Activated naive CD8-positive, alpha-beta T cell treated with anti-CD3 and anti-CD28 coated beads, Interleukin-2, amount 50 U/mL, for 24 hours (primary cell): ENCODE results near the gene ARHGAP27.
A peak's percentile ranks its signal among the peaks of the same experiment; 100 is the strongest.
"Not testable (repeated sequence)": the region's sequence is repeated elsewhere in the genome, so short reads cannot be mapped to it uniquely, and the experiment has no call there.

Experiments
- ATAC-seq: fragments of 150-1000 bp; cut with Tn5 transposase; one replicate; pipeline ENCODE4 v1.10.0; 2021
- DNase-seq: peaks from one replicate; pipeline ENCODE4 v3.0.0; 2021
- H3K27ac Mint-ChIP-seq: one replicate; pipeline ENCODE4 v1.8.0; 2021; ENCODE audit warnings: mild to moderate bottlenecking, mixed read lengths
- H3K27me3 Mint-ChIP-seq: one replicate; pipeline ENCODE4 v1.8.0; 2021; ENCODE audit warnings: mixed read lengths
- H3K36me3 Mint-ChIP-seq: one replicate; pipeline ENCODE4 v1.8.0; 2021; ENCODE audit warnings: low read depth, mixed read lengths
- H3K4me1 Mint-ChIP-seq: one replicate; pipeline ENCODE4 v1.8.0; 2021; ENCODE audit warnings: mixed read lengths
- H3K4me3 Mint-ChIP-seq: one replicate; pipeline ENCODE4 v1.8.0; 2021; ENCODE audit warnings: mild to moderate bottlenecking, moderate library complexity, mixed read lengths
- H3K9me3 Mint-ChIP-seq: one replicate; pipeline ENCODE4 v1.8.0; 2021; ENCODE audit warnings: mixed read lengths

Gene ARHGAP27

DNA sequence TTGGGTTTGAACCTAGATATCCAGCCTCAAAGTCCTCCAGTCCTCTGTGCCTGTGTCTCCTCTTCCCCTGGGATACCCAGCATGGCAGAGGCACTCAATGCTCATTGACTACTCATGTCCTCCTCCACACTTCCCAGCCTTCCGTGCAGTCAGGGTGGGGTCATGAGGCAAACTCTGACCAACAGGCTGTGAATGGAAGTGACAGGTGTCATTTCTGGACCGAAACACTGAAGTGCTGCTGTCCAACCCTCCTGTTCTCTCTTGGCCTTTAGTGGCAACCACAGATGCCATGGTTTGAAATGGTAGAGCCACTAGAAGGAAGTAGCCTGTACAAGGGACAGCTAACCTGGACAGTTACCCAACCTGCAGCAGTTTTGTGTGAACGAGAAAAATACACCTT, 69.2 kb downstream of the ARHGAP27 start:
- DNase-seq (no peak), ATAC-seq (no peak)
- Mint-ChIP-seq H3K4me3 (no peak overlapping the region), H3K9me3 (no peaks in the 10 kb centered on the region), H3K36me3 (no peaks in the 10 kb centered on the region), H3K4me1 (peaks cover 2% of the 10 kb centered on the region), H3K27ac (no peak overlapping the region), H3K27me3 (peaks cover 15% of the 10 kb centered on the region)

DNA sequence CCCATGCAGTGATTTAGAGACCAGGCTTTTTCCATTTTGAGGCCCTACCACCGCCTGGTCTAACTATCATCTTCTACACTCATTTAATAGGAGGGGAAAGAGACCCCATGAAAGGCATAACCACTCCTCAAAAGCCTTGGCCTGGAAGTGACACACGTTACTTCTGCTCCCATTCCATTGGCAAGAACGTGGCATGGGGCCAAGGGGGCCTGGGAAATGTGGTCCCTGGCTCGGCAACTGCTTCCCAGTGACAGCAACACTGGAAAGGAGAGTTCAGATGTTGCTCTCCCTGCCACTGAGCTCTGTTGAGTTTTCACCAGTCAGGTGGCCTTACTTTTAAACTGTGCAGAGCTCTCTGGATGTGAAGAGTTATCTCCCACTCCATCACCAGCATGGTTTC, 70.7 kb downstream of the ARHGAP27 start:
- H3K9me3 Mint-ChIP-seq = no peaks in the 10 kb centered on the region
- H3K4me1 Mint-ChIP-seq = peaks cover 14% of the 10 kb centered on the region
- DNase-seq (no peak), ATAC-seq (no peak)
- no peaks in the 10 kb centered on the region for H3K36me3 Mint-ChIP-seq
- H3K27me3 Mint-ChIP-seq = peaks cover 15% of the 10 kb centered on the region
- no peak overlapping the region for H3K27ac Mint-ChIP-seq
- no peak overlapping the region for H3K4me3 Mint-ChIP-seq

DNA sequence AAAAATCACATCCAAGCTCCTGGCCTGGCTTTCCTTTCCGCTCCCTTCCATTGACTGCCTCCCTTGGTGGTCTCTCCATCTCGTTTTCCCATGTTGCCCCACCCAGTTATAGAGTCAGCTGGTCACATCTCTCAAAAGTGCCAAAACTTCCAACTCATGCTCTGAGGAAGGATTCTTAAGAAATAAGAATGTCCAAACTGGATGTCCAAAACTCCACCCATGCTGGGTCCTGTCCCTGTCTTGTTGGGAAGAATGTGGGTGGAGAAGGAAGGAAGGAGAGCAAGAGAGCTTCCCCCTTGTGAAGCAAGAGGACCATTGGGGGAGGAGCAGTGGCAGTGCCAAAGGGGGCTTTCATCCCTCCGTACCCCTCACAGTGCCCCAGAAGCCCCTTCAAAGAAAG, 71.2 kb downstream of the ARHGAP27 start:
- Mint-ChIP-seq H3K4me1 (peaks cover 17% of the 10 kb centered on the region), H3K4me3 (no peak overlapping the region), H3K9me3 (no peaks in the 10 kb centered on the region), H3K27ac (no peak overlapping the region), H3K27me3 (peaks cover 15% of the 10 kb centered on the region), H3K36me3 (no peaks in the 10 kb centered on the region)
- ATAC-seq (no peak), DNase-seq (no peak)

DNA sequence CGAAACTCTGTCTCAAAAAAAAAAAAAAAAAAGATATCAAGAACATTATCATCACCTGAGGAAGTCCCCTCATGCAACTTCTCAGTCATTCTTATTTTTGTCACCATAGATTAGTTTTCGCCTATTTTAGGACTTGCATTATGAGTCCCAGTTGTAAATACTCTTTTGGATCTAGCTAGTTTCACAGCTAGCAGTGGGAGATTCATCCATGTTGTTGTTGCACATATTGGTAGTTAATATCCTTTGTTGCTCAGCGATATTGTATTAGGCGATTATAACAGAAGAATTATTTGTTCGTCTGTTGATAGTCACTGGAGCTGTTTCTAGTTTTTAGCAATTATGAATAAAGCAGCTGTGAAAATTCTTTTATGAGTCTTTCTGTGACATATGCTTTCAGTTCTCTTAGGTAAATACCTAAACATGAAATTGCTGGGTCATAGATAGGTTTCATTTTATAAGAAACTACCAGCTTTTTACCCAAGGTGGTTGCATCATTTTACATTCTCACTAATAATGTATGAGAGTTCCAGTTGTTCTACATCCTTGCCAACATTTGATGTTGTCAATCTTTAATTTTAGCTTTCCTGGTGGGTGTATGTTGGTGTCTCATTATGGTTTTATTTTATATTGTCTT, 75.2 kb downstream of the ARHGAP27 start:
- no peak for ATAC-seq
- Mint-ChIP-seq H3K4me1 (peaks cover 33% of the 10 kb centered on the region), H3K4me3 (no peak overlapping the region), H3K9me3 (no peaks in the 10 kb centered on the region), H3K36me3 (peaks cover 2% of the 10 kb centered on the region), H3K27ac (no peak overlapping the region), H3K27me3 (peaks cover 20% of the 10 kb centered on the region)
- no peak for DNase-seq

DNA sequence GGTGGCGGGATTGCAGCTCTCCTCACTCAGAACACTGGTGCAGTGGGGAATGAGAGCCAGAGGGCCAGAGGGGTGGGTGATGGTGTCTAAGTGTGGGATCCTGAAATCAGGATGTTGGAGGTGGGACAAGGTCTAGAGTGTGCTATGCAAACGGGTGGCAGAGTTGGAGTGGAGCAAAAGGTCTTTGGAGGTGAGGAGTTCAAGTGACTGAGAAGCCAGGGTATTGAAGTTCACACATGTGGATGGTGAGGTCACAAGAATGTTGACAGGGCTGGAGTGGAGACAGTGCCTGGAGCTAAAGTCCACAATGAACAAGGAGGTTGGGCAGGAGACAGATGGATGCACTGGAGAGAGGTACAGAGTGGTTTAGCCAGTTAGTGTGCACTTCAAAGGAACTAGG, 77.6 kb downstream of the ARHGAP27 start:
- peaks cover 9% of the 10 kb centered on the region for H3K27me3 Mint-ChIP-seq
- no peak for ATAC-seq
- H3K9me3 Mint-ChIP-seq = peaks cover 13% of the 10 kb centered on the region
- H3K4me1 Mint-ChIP-seq = peaks cover 40% of the 10 kb centered on the region
- H3K36me3 Mint-ChIP-seq = peaks cover 2% of the 10 kb centered on the region
- DNase-seq = no peak
- no peak overlapping the region for H3K27ac Mint-ChIP-seq
- no peak overlapping the region for H3K4me3 Mint-ChIP-seq

DNA sequence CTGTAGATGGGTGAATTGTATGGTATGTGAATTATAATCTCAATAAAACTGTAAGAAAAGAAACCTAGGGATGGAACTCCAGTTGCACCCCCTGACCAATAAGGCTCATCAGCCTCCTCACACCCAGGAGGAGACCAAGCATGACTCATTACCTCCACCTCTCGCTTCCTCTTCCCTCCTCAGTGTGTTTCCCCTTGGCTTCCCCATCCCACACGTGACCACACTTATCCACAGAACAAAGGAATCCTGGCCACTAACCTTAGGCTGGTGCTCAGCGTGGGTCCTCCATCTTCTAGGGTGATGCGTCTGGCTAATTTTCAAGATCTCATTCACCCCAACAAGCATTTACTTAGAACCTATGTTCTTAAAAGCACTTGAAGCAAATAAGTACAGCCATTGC, 79.6 kb downstream of the ARHGAP27 start:
- peaks cover 36% of the 10 kb centered on the region for H3K4me1 Mint-ChIP-seq
- peak overlapping the region; percentile 62 for H3K27ac Mint-ChIP-seq
- peaks cover 2% of the 10 kb centered on the region for H3K36me3 Mint-ChIP-seq
- H3K9me3 Mint-ChIP-seq = peaks cover 13% of the 10 kb centered on the region
- H3K27me3 Mint-ChIP-seq = peaks cover 9% of the 10 kb centered on the region
- H3K4me3 Mint-ChIP-seq = peak overlapping the region; percentile 30
- peak; percentile 97 for ATAC-seq
- DNase-seq = peak; percentile 54

DNA sequence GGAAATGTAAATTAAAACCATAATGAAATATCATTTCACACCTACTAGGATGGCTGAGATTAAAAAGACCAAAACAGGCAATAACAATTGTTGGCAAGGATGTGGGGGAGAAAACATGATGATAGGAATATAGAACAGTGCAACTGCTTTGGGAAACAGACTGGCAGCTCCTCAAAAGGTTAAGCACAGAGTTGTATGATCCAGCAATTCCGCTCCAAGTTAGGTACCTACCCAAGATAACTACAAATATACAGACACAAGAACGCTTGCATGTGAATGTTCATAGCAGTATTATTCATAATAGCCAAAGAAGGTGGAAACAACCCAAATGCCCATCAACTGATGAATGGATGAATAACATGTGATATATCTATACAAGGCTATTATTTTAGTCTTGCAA, 80.8 kb downstream of the ARHGAP27 start:
- peaks cover 2% of the 10 kb centered on the region for H3K36me3 Mint-ChIP-seq

DNA sequence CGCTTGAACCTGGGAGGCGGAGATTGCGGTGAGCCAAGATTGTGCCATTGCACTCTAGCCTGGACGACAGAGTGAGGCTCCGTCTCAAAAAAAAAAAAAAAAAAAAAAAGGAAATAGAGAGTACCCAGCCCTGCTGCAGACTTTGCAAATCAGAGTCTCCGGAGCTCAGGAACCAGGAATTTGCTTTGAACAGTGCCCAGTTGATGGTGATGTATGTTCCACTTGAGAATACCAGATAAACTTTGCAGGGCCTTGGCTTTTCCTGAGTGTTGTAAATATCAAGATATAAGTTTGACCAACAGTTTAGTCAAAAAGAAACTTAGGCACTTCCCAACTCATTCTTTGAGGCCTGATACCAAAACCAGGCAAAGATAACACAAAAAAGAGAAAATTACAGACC, 85.2 kb downstream of the ARHGAP27 start:
- Mint-ChIP-seq H3K9me3 (peaks cover 13% of the 10 kb centered on the region), H3K27me3 (no peaks in the 10 kb centered on the region), H3K27ac (no peak overlapping the region), H3K36me3 (no peaks in the 10 kb centered on the region), H3K4me1 (peaks cover 16% of the 10 kb centered on the region), H3K4me3 (no peak overlapping the region)
- DNase-seq = no peak
- no peak for ATAC-seq

More for the DNA sequence above, 80.8 kb downstream of the ARHGAP27 start:
- peaks cover 24% of the 10 kb centered on the region for H3K4me1 Mint-ChIP-seq
- DNase-seq (no peak), ATAC-seq (no peak)
- no peak overlapping the region for H3K4me3 Mint-ChIP-seq
- H3K27ac Mint-ChIP-seq = no peak overlapping the region
- H3K9me3 Mint-ChIP-seq = peaks cover 13% of the 10 kb centered on the region
- peaks cover 9% of the 10 kb centered on the region for H3K27me3 Mint-ChIP-seq

DNA sequence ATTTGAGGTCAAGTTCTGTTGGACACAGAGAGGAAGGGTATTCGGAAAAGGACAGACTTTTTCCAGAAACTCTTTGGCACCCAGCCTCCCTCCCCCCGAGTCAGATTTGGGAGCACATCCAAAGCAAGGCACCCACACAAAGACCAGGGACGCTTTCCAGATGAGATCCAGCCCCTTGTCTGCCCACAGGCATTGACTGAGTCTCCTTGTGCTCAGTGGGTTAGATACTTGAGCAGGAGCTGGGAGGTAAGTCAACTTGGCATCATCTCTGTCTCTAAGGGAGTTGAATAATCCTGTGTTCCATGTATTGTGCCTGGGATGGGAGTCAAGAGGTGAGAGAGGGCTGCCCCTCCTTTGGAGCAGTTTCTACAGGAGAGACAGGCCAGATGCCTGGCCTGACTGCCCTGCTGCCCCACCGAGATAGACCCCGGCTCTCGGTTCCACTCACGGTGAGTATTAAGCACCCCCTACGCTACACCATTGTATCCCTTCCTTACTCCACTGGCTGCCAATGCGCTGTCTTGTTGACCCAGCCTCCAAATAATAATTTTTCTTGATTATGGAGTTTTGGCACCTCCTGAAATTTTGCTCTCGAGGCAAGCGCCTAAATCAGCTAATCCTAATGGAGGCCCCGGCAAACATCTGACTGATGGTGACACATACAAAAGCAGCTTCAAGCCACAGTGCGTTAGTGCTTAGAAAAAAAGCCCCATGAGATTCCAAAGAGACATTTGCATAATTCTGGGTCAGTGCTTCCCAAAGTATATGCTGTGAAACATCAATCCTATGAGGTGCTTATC, 86.3 kb downstream of the ARHGAP27 start:
- no peaks in the 10 kb centered on the region for H3K27me3 Mint-ChIP-seq
- ATAC-seq = no peak
- H3K4me3 Mint-ChIP-seq = no peak overlapping the region
- peaks cover 9% of the 10 kb centered on the region for H3K4me1 Mint-ChIP-seq
- H3K27ac Mint-ChIP-seq = no peak overlapping the region
- H3K36me3 Mint-ChIP-seq = no peaks in the 10 kb centered on the region
- H3K9me3 Mint-ChIP-seq = peaks cover 5% of the 10 kb centered on the region
- DNase-seq = no peak

DNA sequence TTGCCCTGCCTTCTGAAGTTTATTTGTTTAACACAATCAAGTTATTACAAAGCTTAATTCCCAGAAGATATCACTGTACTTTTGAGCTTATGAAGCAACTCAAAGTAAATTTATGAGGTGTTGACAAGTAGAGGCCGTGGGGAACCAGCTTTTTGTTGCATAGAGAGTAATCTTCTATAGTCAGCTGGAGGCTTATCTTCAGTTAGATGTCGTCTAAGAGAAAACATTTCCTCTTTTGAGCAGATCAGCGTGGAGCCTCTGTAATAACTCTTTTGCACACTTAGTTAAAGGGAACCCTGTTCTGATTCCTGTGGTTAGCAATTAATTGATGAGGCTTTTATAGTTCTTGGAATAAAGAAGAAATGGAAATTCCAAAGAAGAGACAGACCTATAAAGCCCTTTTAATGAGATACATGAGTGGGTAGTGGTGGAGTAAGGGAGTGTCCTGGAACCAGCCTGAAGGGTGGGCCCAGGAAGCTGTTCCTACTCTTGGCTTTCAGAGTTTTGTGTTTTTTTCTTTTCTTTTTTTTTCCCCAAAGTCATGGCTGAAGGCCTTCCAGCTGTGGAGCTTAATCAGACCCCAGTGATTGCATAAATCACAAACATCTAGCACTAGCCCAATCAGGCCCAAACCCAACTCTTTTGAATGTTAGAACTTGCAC, 87.0 kb downstream of the ARHGAP27 start:
- peaks cover 9% of the 10 kb centered on the region for H3K4me1 Mint-ChIP-seq
- no peaks in the 10 kb centered on the region for H3K27me3 Mint-ChIP-seq
- no peaks in the 10 kb centered on the region for H3K36me3 Mint-ChIP-seq
- ATAC-seq (no peak), DNase-seq (no peak)
- no peak overlapping the region for H3K27ac Mint-ChIP-seq
- H3K4me3 Mint-ChIP-seq = no peak overlapping the region
- H3K9me3 Mint-ChIP-seq = no peaks in the 10 kb centered on the region

DNA sequence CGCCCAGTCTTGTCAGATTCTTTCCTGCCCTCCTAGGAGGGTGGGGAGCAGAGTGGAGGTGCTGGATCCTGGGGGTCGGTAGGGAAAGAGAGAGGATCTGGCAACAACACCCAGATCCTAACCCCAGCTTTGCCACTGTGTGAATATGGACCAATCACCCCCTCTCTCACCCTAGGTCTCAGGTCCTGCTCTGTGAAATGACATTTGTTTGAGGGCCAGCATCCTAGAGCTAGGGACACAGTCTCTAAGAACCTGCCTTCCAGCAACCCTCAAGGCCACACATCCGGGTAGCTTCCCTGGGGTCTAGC, 87.5 kb downstream of the ARHGAP27 start:
- H3K4me3 Mint-ChIP-seq = no peak overlapping the region
- H3K4me1 Mint-ChIP-seq = peaks cover 9% of the 10 kb centered on the region
- H3K9me3 Mint-ChIP-seq = no peaks in the 10 kb centered on the region
- ATAC-seq (no peak), DNase-seq (no peak)
- H3K27ac Mint-ChIP-seq = no peak overlapping the region
- H3K36me3 Mint-ChIP-seq = no peaks in the 10 kb centered on the region
- no peaks in the 10 kb centered on the region for H3K27me3 Mint-ChIP-seq

DNA sequence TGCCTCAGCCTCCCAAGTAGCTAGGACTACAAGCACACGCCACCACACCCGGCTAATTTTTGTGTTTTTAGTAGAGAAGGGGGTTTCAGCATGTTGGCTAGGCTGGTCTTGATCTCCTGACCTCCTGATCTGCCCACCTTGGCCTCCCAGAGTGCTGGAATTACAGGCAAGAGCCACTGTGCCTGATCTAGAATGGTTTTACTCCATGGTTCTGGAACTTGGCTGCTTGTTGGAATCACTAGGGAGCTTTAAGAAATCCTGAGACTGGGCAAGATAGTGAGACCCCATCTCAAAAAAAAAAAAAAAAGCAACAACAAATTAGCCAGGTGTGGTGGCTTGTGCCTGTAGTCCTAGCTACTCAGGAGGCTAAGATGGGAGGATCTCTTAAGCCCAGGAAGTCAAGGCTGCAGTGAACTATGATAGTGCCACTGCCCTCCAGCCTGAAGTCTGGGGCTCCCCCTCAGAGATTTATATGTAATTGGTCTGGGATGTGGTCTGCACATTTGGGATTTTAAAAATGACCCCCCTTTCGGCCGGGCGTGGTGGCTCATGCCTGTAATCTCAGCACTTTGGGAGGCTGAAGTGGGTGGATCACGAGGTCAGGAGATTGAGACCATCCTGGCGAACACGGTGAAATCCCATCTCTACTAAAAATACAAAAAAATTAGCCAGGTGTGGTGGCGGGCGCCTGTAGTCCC, 88.6 kb downstream of the ARHGAP27 start:
- DNase-seq, H3K9me3 Mint-ChIP-seq, H3K4me1 Mint-ChIP-seq, H3K4me3 Mint-ChIP-seq, ATAC-seq, H3K27ac Mint-ChIP-seq, H3K36me3 Mint-ChIP-seq, H3K27me3 Mint-ChIP-seq: not testable (repeated sequence)
